HepG2 (cell line): ENCODE results near the gene ZNF12. TPM values are rescaled to one million over a fixed set of nuclear protein-coding genes. Genes with fewer than 3 reads are reported as not detected.

Experiments used
- CHD2 ChIP-seq: IDR thresholded peaks from 2 replicates; pipeline ENCODE4 v1.6.1; 2011; ENCODE audit warnings: low read depth, low read length, improper control_type of control experiment
- E2F2 ChIP-seq: sonication (generic); formaldehyde crosslinking; IDR thresholded peaks from 2 replicates; pipeline ENCODE4 v1.4.0; 2020; ENCODE audit warnings: missing genetic modification reagents, borderline replicate concordance
- GABPB1 ChIP-seq: IDR thresholded peaks from 2 replicates; pipeline ENCODE4 v1.6.1; 2016; ENCODE audit warnings: mild to moderate bottlenecking, missing genetic modification reagents, moderate library complexity, missing compliant biosample characterization
- LRRFIP1 ChIP-seq: sonication (generic); formaldehyde crosslinking; conservative IDR thresholded peaks from 2 replicates; pipeline ENCODE4 v1.4.0; 2020; ENCODE audit warnings: missing genetic modification reagents
- PCBP1 ChIP-seq: fragments of 200-400 bp; formaldehyde crosslinking; IDR thresholded peaks from 2 replicates; pipeline ENCODE4 v1.6.1; 2017; ENCODE audit warnings: mild to moderate bottlenecking, low read depth, low read length, borderline replicate concordance
- PHB2 ChIP-seq: fragments of 450-650 bp; IDR thresholded peaks from 2 replicates; pipeline ENCODE4 v1.6.1; 2018; ENCODE audit not compliant: partially characterized antibody
- ZNF160 ChIP-seq: sonication (generic); formaldehyde crosslinking; IDR thresholded peaks from 2 replicates; pipeline ENCODE4 v1.8.0; 2022; ENCODE audit warnings: mild to moderate bottlenecking, inconsistent platforms, missing genetic modification reagents
- ZNF264 ChIP-seq: sonication (generic); formaldehyde crosslinking; IDR thresholded peaks from 2 replicates; pipeline ENCODE4 v1.4.0; 2020; ENCODE audit warnings: missing genetic modification reagents
- ZNF75D ChIP-seq: sonication (generic); formaldehyde crosslinking; IDR thresholded peaks from 2 replicates; pipeline ENCODE4 v1.8.1; 2023; ENCODE audit warnings: missing genetic modification reagents, mild to moderate bottlenecking, borderline replicate concordance
- polyA plus RNA-seq, 8 experiments: library from polyadenylated mRNA; depleted of rRNA in 3 of 8; stranded (reverse) in 7 of 8; unstranded in 1 of 8; fragments of >200 nt; fragmentation: Illumina TruSeq in 4 of 8; extraction: Trizol in 4 of 8; gene quantifications; 2 replicates each; pipeline versions ENCODE4 v1.2.1 to v1.2.3, GENCODE V29; 2011 to 2016; ENCODE audit warnings: low read depth in 4 of 8, missing spikeins in 1 of 8, mixed read lengths in 1 of 8; ENCODE audit not compliant: insufficient read depth in 1 of 8
- total RNA-seq, 5 experiments: library from RNA; depleted of rRNA; stranded (reverse); fragments of >200 nt; fragmentation: Illumina TruSeq; extraction: Trizol; gene quantifications; 2 replicates each; pipeline ENCODE4 v1.2.3, GENCODE V29; 2016; ENCODE audit warnings: low read depth in 1 of 5

The ZNF12 gene
- total and polyA plus RNA-seq, 2 of the 13 experiments (the other 11 are each of a cell fraction or from before 2014, with no cell fraction given): 21.4 to 22.8 TPM

- TF ChIP-seq PHB2 (no peak), ZNF264 (0 out of 2 replicates have a peak, but pooled peaks have one; percentile 21), GABPB1 (peak; percentile 96), E2F2 (peak; percentile 91; the same call in 1 of the 2 replicates), ZNF75D (CRISPR knock-in tag) (no peak), LRRFIP1 (no peak), PCBP1 (no peak), CHD2 (no peak), ZNF160 (CRISPR knock-in tag) (peak; percentile 59; the same call in 1 of the 2 replicates)
Observed at GRCh38 chr7:6729492-6730342, 23.0 kb upstream of the ZNF12 start (continued).
